ENCODE data around the gene INPP4A.

INPP4A gene

DNA sequence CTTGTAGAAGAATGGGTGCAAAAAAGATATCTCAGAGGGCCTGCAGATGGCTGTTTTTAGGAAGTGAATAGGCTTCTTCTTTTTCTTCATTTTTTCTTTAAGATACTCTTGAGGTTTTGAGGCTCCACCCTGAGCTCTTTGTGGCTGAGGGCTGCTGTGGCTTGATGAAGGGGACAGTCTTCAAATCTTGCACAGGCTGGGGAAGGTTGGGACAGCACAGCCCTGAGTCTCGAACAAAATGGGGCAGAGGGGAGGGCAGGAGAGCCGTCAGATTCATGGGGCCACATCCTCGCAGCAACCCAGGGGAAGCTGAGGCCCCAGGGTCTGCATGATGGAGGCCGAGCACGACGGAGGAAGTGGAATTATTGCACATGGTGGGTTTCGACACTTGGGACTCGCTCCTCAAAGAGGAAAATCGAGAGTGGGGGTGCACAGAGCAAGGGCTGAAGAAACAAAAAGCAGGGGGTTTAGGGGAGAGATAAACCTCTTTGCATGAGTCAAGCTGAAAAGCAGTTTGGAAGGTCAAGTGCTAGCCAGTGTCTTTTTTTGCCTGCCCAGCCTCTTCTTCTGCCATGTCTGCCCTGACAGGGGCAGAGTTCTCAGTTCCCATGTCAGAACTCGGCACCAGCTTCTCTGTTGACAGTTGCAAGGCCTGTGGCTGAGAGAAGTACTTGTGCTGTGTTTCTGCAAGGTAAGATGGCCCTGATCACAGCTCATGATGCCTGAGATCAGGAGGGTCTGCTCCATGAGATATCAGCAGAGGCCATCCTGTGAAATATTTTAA is 19.5 kb downstream of the INPP4A start:
- Histone ChIP-seq H3K27ac (ENCODE audit: extremely low read depth, low read depth, low read length) (no peak overlapping the region), H3K4me1 (ENCODE audit: control insufficient read depth, insufficient read depth, low read length) (peaks cover 11% of the 10 kb centered on the region), H3K36me3 (ENCODE audit: control insufficient read depth in 2 of 2, insufficient read depth in 1 of 2, low read length in 2 of 2) (no peaks in the 10 kb centered on the region), H3K9me3 (ENCODE audit: control insufficient read depth, insufficient read depth, low read depth, low read length) (no peaks in the 10 kb centered on the region), H3K4me3 (ENCODE audit: low read depth, low read length) (no peak overlapping the region)
- TF ChIP-seq GLIS1 (tag by site-specific recombination; IDR thresholded peaks at IDR 0.05) (no peak), ZNF341 (tag by site-specific recombination; IDR thresholded peaks at IDR 0.05; ENCODE audit: low read depth) (no peak), MZF1 (tag by site-specific recombination; IDR thresholded peaks at IDR 0.05; ENCODE audit: borderline replicate concordance) (no peak), ZNF114 (tag by site-specific recombination; IDR thresholded peaks at IDR 0.05) (no peak), ZNF558 (tag by site-specific recombination; IDR thresholded peaks at IDR 0.05) (no peak), ZNF175 (tag by site-specific recombination; IDR thresholded peaks at IDR 0.05) (no peak), ZNF221 (tag by site-specific recombination; IDR thresholded peaks at IDR 0.05; ENCODE audit: borderline replicate concordance) (no peak), ZNF626 (tag by site-specific recombination; IDR thresholded peaks at IDR 0.05) (no peak), SP2 (tag by site-specific recombination; IDR thresholded peaks at IDR 0.05) (no peak), ZNF416 (tag by site-specific recombination; IDR thresholded peaks at IDR 0.05) (no peak), ZNF585B (tag by site-specific recombination; IDR thresholded peaks at IDR 0.05) (no peak)
- TF ChIP-seq, protein P1, sequence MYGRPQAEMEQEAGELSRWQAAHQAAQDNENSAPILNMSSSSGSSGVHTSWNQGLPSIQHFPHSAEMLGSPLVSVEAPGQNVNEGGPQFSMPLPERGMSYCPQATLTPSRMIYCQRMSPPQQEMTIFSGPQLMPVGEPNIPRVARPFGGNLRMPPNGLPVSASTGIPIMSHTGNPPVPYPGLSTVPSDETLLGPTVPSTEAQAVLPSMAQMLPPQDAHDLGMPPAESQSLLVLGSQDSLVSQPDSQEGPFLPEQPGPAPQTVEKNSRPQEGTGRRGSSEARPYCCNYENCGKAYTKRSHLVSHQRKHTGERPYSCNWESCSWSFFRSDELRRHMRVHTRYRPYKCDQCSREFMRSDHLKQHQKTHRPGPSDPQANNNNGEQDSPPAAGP (tag by site-specific recombination; IDR thresholded peaks at IDR 0.05) = no peak
- TF ChIP-seq, protein P2, sequence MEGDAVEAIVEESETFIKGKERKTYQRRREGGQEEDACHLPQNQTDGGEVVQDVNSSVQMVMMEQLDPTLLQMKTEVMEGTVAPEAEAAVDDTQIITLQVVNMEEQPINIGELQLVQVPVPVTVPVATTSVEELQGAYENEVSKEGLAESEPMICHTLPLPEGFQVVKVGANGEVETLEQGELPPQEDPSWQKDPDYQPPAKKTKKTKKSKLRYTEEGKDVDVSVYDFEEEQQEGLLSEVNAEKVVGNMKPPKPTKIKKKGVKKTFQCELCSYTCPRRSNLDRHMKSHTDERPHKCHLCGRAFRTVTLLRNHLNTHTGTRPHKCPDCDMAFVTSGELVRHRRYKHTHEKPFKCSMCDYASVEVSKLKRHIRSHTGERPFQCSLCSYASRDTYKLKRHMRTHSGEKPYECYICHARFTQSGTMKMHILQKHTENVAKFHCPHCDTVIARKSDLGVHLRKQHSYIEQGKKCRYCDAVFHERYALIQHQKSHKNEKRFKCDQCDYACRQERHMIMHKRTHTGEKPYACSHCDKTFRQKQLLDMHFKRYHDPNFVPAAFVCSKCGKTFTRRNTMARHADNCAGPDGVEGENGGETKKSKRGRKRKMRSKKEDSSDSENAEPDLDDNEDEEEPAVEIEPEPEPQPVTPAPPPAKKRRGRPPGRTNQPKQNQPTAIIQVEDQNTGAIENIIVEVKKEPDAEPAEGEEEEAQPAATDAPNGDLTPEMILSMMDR (tag by site-specific recombination; IDR thresholded peaks at IDR 0.05) = no peak
- ChIA-PET POLR2A (interaction anchor here (1.0 to 2.0 kb wide), 2 partner anchors 11 to 18 kb away, joined by 3 to 6 read pairs; no protein-coding TSS in a partner anchor), CTCF (interaction anchor here (1.5 to 1.6 kb wide), 2 partner anchors 9 to 11 kb away, joined by 3 to 5 read pairs; no protein-coding TSS in a partner anchor)

DNA sequence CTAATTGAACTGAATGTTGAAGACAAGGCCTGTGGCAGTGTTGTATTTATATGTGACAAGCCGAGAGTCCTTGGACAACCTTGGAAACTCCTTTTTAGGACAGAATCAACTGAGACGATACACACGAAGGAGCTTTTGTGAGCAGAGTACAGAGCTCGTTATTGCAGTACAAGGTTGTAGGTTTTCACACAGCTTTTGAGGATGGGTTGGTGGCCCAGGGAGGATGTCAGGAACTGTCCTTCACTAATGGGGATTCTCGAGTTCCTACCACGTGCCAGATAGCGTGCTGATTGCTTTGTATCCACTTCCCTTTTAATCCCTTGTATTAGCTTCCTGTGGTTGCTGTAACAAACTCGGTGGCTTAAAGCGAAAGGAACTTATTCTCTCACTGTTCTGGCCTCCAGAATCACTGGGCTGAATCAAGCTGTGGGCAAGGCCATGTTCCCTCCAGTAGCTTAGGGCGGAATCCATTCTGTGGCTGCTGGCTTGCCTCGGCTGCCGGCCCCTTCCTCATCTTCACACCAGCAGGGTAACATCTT is 20.2 kb downstream of the INPP4A start:
- ChIA-PET POLR2A (interaction anchor here (2.0 kb wide), 1 partner anchor 11 kb away, joined by 6 read pairs; no protein-coding TSS in a partner anchor), CTCF (interaction anchor here (0.9 to 1.6 kb wide), 5 partner anchors 9 to 23 kb away, joined by 3 to 5 read pairs (median 3); no protein-coding TSS in a partner anchor)
- H3K36me3 ChIP-seq (ENCODE audit: control insufficient read depth in 2 of 2, insufficient read depth in 1 of 2, low read length in 2 of 2) = no peaks in the 10 kb centered on the region
- no peaks in the 10 kb centered on the region for H3K9me3 ChIP-seq (ENCODE audit: control insufficient read depth, insufficient read depth, low read depth, low read length)
- no peak overlapping the region for H3K4me3 ChIP-seq (ENCODE audit: low read depth, low read length)
- H3K27ac ChIP-seq (ENCODE audit: extremely low read depth, low read depth, low read length) = no peak overlapping the region
- peaks cover 11% of the 10 kb centered on the region for H3K4me1 ChIP-seq (ENCODE audit: control insufficient read depth, insufficient read depth, low read length)
- TF ChIP-seq ZNF658 (tag by site-specific recombination; IDR thresholded peaks at IDR 0.05) (no peak), ZNF350 (tag by site-specific recombination; IDR thresholded peaks at IDR 0.05) (no peak), ZNF214 (tag by site-specific recombination; IDR thresholded peaks at IDR 0.05; ENCODE audit: borderline replicate concordance) (no peak), ZNF10 (tag by site-specific recombination; IDR thresholded peaks at IDR 0.05) (no peak)

Data from HEK293 (cell line).